ENCODE measurements around the gene TEAD1. TPM values are rescaled to one million over a fixed set of nuclear protein-coding genes. Genes with fewer than 3 reads are reported as not detected.
A peak's percentile ranks its signal among the peaks of the same experiment; 100 is the strongest.

The TEAD1 gene
- total RNA-seq, 1 donor from 2014 or later = 158 TPM

DNA sequence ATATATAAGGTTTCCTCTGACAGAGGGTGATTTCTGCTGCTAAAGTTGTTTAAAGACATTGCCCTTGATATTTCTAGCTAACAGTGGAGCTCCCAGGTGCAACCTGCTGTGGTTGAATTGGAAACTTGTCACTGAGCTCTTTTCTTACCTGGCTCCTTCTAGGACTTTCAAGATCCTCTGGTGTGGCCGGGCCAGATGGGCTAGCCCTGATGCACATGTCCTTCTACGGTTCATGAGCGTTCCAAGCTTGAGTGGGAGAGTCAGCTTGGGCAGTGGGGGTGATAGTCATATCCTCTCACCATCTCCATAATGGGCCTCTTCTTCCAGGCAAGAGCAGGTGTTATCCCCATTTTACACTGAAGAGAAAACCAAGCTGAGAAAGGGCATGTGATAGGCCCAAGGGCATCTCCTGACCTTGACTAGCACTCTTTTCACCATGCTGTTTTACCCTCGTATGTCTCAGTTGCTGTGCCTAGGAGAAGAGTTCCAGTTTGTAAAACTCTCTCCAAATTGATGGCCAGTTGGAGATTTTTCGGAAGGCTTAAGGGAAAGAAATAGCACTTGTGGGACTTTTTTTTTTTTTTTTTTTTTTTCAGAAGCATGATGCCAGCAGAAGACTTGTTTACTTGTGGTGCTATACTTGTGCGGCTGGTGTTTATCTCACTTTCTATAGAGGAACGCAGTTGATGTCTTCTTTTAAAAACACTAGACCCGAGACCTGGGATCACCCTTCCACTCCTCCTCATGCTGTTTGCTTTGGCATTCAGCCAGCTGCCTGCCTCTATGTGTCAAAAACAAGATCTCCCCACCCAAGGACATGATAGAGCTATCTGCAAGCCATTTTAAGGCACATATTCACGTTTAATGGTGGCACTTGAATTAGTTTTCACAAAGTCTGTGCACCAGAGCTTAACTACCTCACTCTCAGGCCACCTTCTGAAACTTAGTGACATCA lies 32.6 kb downstream of the TEAD1 start:
- no peak for DNase-seq (ENCODE audit: low spot score)

DNA sequence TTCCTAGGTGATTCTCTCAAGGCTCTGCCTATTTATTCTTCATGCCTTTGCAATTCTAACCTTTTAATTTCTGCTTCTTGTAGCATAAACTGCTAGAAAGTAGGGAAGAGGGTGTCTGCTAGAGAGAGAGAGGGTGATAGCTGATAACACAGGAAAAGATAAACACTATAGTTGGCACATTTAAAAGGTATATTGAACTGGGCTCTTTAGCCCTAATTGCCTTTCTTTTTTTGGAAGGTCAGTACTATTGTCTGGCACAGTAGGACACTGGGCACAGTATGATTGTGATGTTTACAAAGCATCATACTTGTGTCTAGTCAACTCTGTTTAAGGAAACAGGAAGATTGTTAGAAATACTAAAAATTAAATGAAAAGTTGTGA lies 33.3 kb downstream of the TEAD1 start:
- DNase-seq (ENCODE audit: low spot score) = no peak

DNA sequence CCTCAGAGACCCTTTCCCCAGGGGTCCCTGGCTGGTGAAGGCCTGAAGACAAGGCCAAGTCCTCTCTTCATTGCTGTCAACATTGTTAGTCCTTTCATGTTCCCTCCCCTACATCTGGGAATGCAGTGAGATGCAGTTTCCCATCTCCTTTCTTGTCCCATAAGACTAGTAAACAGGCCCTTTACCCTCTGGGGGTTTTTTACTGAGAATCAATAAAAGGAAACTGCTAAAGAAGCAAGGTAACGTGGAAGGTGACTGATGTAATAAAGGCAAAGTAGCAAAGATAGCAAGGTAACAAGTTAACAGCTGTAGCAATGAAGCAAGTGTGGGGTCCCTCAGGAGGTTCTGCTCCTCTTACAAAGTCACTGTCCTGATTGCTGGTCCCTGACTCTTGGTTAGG lies 37.3 kb downstream of the TEAD1 start:
- no peak for DNase-seq (ENCODE audit: low spot score)

DNA sequence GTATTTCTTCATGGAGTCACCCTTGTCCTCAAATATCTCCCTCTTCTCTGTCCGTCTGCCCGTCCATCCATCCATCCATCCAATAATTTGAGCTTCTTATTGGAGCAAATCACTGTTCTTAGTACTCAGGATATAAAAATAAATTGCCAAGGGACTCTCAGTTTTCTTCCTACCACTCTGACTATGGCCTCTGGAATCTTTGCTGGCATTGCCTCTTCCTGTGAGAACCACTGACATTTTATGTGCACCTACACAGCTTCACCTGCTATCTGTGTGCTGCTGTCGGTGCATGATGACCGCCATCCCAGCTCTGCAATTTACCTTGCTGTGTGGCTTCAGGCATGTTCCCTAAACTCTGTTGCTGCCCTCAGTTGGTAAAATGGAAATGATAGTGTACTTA lies 37.9 kb downstream of the TEAD1 start:
- no peak for DNase-seq (ENCODE audit: low spot score)

DNA sequence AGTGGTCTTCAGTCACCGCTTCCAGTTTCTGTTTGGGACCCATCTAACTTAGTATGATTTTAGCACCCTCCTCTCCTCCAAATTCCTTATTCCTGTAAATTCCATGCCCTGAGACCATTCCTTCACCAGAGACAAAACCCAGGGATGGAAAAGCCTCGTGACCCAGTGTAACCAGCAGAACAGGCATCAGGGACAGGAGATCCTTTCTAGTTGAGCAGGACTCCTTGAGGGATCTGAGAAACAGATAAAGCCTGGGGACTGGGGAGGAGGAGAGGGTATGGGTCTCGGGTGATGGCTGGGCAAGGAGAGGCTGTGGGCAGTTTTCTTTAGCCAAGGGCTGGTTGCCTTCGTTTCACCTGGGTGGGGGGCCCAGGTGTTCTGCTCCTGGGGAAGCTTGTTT lies 40.9 kb downstream of the TEAD1 start:
- no peak for DNase-seq (ENCODE audit: low spot score)

DNA sequence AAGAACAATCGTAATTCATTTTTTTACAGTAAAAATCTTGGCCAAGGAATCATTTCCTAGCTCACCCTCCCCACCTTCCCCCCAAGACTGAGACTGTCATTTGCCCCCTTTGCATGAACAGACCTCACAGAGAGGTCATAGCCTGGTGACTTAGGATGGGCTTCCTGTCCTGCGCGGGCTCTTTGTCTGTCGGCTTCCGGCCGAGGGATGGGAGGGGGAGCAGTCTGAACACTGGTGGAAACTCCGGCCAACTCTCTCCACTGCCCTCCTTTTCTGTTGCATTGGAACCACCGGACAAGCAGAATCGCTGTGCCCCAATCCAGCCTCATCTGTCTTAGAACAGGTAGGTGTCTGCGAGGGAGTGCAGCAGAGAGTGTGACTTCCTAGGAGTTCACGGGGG lies 41.7 kb downstream of the TEAD1 start:
- no peak for DNase-seq (ENCODE audit: low spot score)

DNA sequence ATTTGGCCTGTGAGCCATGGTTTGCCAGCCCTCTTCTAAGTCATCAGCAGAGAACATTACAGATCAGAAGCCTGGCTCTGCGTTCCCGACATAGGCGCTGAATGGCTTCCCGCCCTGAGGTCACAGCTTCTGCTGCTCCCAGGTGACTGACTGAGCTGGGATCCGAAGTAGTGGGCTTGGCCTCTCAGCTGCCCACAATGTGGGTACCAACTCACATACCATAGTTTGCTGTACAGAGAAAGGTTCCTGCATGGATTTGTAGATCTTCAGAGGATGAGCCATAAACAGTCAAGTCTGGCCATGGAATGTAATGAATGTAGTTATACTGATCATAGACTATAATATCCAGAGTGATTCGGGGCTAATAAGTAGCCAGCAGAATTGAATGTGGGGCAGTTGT lies 42.6 kb downstream of the TEAD1 start:
- DNase-seq (ENCODE audit: low spot score) = no peak

DNA sequence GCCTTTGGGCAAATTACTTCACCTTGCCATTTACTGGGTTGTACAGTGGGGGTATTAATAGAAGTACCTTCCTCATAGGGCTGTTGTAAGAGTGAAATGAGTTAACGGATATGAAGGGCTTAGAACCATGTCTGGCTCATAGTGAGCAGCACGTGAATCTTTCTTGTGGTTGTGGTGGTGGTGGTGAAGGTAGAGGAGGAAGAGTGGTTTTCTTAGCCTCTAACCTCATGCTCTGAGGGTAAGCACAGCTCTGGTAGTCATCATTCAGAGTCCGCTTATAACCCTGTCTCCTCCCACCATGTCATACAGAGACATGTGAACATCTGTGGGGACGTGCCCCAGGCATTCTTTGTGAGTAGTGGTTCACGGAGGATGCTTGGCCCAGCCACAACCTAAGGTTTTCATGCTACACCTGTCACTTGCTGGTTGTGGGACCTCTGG lies 43.6 kb downstream of the TEAD1 start:
- DNase-seq (ENCODE audit: low spot score) = no peak

DNA sequence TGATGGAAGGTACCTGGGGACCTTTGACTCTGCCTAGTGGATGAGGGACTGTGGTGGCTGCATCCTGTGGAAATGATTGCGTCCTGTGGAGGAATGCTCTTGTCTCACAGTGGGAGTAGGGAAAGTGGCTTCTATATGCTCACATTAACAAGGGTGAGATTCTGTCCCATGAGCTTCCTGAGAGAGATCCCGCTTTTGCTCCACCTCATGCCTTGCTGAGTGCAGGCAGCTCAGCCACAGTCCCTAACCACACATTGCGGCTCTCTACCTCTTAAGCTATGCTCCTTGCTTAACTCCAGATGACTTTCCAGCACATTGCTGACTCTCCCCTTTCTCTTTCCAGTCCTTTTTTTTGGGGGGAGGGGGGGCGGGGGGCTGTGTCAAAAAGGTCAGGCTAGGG lies 45.0 kb downstream of the TEAD1 start:
- DNase-seq (ENCODE audit: low spot score) = no peak

DNA sequence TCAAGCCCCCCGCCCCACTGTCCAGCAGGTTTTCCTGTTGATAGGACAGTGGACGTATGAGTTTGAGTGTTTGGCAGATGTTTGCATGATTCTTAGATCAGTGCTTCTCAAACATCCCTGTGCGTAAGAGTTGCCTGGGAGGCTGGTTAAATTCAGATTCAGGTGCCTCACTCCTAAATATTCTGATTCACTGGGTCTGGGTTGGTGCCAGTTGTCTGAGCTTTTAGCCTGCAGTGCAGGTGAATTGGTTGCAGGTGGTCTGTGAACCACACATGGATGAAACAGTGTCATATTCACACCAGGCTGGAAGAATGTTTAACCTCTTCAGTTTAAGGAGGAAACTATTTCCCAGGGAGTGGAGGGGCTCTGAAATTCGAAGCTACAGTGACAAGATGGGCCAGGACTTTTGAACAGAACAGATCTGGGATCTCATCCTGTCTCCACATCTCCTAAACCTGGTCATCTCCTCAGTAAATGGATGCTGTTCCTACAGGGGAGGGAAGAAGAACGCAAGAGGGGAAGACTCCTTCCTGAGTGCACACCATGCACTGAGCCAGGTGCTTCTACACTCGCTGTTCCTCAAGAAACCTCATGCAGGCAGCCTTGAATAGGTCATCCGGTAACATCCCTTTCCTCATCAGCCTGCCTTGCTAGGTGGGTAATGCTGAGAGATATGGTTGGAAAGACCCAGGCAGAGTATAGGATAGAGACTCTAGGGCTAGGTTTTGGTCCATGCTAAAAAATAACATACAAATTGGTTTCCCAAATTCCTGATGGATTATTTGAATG lies 47.8 kb downstream of the TEAD1 start:
- no peak for DNase-seq (ENCODE audit: low spot score)

DNA sequence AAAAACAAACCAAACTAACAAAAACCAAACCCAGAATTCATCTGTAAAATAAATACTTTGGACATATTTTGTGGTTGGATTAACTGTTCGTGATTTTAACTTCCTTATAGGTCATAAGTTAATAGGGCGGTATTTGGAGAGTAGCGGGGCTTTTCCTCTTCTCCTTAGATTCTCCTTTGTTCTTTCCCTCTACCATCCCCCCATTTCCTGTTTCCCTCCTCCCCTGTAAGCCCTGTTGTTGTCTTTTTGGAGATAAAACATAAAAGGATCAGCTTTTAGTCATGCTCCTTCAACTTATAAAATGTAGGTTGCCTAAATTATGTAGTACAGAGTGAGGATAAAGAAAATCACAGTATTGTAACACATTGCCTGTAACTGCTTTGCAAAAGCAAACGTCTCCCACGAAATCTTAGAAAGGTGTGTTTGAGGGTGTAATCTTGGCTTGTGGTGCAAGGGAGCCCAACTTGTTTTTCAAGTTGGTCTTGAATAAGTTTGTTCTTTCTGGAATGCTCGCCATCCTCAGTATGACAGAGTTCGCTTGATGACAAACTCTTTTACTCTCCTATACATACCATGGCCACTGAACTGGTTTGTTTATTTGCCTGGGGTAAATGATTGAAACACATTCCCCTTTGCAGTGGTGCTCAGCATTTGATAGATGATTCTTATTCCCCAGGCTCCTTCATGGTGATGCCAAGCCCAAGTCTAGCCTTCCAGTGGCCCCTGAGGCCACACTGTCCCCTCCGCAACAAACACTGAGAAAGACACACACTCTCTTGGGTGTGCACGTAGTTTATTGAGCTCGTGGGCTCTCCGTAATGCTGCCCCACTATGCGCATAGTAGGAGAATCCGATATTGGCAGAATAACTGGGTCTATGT lies 49.4 kb downstream of the TEAD1 start:
- DNase-seq (ENCODE audit: low spot score) = peak; percentile 80

DNA sequence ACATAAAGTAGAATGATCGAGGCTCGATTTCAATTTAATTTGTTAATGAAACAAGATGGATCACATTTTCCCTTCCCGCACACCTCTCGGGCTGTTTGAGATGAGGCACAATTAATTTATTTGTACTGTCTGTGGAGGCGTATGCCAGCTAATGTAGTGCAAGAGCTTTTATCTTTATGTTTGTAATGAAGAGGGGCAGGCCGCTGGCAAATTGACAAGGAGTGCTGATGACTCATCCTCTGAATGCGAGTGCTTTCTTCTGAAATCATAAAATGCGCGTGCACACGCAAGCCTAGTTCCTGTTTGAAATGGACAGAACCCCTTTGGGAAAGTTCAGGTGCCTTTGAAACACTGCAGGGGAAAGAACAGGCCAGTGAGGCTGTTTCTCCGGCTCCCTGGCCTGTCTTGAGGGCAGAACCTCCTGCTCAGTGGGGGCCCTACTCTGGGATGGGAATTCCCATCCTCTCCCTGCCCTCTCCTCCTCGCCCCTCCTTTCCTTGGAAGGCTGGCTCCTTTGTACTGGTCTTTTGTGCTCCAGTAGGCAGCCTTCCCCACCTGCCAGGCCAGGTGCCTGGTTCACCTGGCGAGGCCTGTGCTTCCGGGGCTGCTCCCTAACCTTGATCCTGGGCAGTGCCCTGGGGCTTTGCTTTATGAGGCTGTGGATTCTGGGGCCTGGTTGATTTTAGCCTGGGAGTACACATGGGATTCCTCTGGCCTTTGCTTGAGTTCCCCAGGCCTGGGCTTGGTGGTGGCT lies 50.3 kb downstream of the TEAD1 start:
- peak; percentile 92 for DNase-seq (ENCODE audit: low spot score)

DNA sequence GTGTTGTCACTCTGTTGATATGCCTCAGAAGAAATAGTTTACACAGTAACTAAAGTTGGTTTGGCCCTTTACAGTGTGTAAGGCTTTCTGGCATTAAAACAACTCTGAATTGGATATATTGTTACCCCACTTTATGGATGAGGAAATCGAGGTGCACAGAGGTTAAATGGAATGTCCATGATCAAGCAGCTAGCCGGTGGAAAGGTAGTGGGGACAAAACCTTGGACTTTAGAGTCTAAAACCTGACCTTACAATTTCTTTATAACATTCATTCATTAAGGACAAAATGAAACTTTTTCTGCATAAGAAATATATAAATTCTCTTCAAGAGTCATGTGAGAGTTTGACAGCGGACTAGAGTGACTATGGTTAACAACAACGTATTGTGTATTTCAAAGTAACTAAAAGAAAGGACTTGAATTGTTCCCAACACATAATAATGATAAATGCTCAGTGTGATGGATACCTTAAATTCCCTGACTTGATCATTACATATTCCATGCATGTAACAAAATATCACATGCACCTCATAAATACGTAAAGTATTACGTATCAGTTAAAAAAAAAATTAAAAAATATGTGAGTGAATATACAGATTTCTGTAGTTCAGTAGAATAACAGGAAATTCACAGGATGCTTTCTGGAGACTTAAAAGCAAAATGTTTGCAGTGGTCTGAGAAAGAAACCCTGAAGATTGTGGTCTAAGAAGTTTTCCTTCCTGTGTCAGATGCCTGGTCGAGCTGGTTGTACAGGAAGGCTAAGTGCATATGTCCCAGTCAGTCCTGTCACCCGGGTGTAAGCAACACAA lies 51.0 kb downstream of the TEAD1 start:
- DNase-seq (ENCODE audit: low spot score) = peak; percentile 59

DNA sequence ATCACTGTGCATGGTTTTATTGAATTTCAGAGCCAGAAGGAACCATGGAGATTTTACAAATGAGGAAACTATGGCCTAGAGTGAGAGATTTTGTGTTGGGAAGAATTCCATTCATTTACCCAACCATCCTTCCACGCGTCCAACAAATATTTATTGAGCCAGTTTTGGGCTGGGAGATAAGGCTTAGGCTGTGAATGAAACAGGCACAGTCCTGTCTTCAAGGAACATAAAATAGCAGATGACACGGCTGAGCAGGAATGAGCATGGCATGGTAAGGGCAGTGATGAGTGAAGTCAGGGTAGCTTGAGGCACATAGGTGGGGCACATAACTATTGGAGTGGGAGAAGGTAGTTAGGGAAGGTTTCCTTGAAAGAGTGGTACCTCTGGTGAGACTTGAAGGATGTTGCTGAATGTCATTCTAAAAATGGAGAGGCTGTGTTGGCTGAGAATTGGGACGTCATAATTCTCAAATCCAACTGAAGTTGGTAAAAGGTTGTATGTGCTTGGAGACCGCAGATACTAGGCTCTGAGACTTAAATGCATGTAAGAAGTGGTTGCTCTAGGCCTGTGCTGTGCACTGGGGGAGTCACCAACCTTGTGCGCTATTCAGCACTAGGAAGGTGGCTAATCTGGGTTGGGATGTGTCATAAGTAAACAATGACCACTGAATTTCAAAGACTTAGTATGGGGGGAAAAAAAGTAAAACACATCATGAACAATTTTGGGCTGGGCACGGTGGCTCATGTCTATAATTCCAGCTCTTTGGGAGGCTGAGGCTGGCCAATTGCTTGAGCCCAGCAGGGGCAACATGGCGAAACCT lies 51.9 kb downstream of the TEAD1 start:
- no peak for DNase-seq (ENCODE audit: low spot score)

DNA sequence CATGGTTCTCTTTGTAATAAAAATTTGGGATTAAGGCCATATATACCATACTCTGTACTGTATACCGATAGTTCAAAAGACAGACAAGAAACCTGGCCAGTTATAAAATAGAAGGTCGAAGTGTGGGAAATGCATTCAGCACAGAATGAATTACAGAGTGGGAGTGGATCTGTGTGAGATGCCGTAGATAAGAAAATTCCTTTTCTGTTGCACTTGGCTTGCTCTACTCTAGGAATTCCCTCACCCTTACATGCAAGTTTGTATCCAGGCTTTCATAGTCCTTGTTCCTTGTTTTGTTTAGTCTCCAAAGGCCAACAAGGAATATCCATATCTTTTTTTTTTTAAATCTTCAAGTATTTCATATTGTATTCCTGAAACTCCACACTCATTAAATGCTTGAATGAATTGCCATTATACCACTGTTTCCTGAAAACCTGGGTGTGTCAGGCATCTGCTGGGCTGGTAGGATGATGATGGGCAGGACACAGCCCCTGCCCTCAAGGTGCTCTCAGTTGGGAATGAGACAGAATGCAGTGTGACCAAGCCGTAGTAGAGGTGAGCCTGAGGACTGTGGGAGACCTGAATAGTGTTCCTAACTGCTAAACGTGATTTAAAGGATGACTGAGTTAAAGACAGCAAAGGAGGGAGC lies 53.5 kb downstream of the TEAD1 start:
- peak; percentile 63 for DNase-seq (ENCODE audit: low spot score)

DNA sequence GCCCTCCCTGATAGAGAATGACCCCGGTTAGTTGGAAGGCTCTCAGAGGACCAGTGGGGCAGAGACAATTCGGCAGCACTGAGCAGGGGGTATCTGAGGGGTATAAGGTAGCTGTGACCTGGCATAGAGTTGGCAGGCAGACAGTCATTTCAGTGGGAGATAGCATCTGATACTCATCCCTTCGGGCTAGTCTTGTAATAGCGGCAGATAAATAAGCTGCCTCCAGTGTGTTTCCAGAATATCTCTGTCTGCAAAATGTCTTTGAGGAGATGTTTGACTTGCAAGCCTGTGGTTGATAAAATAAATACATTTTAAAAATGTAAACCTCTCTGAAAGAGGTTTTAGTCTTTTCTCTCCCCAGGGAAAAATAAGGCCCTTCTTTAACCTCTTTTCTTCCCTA lies 54.2 kb downstream of the TEAD1 start:
- peak; percentile 56 for DNase-seq (ENCODE audit: low spot score)

DNA sequence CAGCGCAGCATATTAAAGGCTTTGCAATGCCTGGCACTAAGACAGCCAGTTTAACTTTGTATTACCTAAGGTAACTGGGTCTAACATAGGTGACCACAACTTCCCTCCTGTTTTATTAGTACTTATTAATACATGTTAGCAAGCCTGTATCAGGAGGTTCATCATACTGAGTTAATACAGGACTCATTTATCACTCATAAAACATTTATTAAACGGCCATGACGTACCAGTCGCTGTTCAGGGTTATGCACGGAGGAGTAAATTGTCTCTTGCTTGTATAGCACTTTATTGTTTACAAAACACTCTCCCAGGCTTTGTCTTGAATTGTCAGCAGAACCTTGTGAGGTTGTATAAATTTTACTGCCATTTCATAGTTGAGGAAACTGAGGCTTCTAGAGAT lies 55.7 kb downstream of the TEAD1 start:
- no peak for DNase-seq (ENCODE audit: low spot score)

DNA sequence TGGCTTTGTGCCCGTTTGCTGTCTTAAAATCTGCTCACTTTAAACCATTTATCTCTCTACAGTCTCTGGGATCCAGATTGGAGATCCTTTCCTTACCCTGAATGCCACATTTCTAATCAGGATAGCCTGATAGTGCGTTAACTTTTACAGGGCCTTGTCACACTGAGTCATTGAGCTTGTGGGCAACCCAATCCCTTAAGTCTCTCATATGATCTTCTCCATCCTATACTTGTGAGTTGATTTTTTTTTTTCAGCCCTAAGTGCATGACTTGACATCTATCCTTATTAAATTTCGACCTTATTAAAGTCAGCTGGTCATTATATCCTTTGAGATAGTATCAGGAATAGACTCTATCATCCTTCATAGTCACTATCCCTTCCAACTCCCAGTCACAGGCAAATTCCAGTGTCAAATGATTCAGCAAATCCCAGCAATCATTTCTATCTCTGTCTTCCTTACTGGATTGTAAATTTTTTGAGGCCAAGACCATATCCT lies 57.7 kb downstream of the TEAD1 start:
- DNase-seq (ENCODE audit: low spot score) = peak; percentile 70

DNA sequence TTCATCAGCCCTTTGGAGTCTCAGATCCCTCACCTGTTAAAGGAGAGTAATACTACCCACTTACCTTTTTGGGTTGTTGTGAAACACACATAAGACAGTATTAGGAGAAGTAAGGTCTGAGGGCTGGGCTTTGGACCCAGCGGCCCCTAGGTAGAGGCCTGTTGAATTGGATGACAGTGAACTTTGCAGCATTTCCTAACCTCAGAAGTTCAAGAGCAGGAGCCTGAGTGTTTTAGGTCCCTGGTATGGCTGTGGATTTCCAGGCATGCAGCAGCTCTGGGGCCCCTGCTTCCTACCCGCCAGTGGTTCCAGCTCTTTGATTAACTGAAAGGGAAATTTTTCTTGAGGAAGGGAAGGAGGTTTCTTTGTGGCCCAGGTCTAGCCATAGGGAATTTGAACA lies 58.9 kb downstream of the TEAD1 start:
- DNase-seq (ENCODE audit: low spot score) = no peak

Data from umbilical cord (tissue), 2 donors.